Stomach (tissue), 4 donors: ENCODE data around the gene STK17A.

Source experiments
- CTCF ChIP-seq, 7 experiments: fragments of 450-650 bp in 4 of 7; fragments of 200-600 bp in 3 of 7; sonication (generic) in 3 of 7; IDR thresholded peaks; one replicate each; pipeline ENCODE4 v1.5.1; 2016 to 2019; ENCODE audit warnings: antibody characterized with exemption in 7 of 7, control low read depth in 2 of 7, mild to moderate bottlenecking in 1 of 7
- POLR2A ChIP-seq, 4 donors: fragments of 450-650 bp; IDR thresholded peaks; one replicate each; pipeline ENCODE4 v1.6.1; 2016; ENCODE audit warnings: antibody characterized with exemption in 4 of 4, control low read depth in 2 of 4, mild to moderate bottlenecking in 1 of 4, moderate library complexity in 1 of 4
- POLR2AphosphoS5 ChIP-seq, 3 donors: sonication (generic); formaldehyde crosslinking; IDR thresholded peaks; one replicate each; pipeline ENCODE4 v1.6.1; 2016; ENCODE audit warnings: antibody characterized with exemption in 3 of 3

GRCh38 chr7:43648473-43649406 is 65.8 kb downstream of the STK17A start:
- TF ChIP-seq POLR2A (IDR thresholded peaks at IDR 0.05) = no peak
- TF ChIP-seq CTCF (IDR thresholded peaks at IDR 0.05) = no peak
- peak in 1 of 3 donors; percentile 8 for TF ChIP-seq POLR2AphosphoS5 (IDR thresholded peaks at IDR 0.05)
